ENCODE measurements around the gene WSCD2. TPM values are rescaled to one million over a fixed set of nuclear protein-coding genes. Genes with fewer than 3 reads are reported as not detected.

The WSCD2 gene
- total and polyA plus RNA-seq, 2 experiments from 2014 or later, result not detected

DNA sequence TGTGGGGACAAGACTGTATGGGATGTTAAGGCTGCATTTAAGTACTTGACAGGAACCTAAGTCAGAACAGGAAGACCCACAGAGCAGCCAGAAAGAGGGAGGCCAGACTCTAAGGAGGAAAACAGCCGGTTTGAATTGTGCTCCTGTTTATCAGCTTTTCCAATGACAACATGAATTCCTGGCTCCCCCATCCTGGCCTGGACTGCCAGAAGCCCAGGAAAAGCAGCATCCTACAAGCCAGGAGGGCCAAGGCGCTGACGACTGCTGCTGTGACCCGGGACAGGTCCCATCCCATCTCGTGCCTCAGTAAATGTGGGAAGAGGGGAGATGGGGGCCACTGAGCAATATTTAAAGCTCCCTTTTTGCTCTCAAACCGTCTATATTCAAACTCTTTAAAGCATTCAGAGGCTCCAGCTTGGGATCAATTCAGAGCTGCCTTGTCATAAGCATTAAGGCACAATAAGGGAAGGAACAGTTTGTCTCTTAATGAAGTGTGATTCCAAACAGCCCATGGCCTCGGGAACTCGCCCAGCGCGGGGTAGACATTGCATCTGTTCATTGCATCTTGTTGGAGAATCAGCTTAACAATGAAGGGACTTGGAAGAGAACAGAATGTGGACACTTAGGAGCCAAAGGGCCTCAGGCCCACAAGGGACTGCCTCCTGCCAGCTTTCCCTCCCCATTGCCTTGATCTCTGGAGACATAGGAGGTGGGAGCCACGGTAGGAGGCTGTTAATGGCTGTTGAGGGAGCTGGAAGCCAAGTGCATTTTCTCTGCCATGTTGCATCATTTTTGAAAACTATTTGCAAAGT, 160.5 kb downstream of the WSCD2 start:
- Histone ChIP-seq H4K20me1 (ENCODE audit: insufficient read depth) (no peaks in the 10 kb centered on the region), H3K36me3 (ENCODE audit: low read depth) (no peaks in the 10 kb centered on the region), H3K27ac (no peak overlapping the region), H3K9ac (no peak overlapping the region), H2AFZ (no peak overlapping the region), H3K4me3 (no peak overlapping the region), H3K4me2 (ENCODE audit: unreplicated experiment) (no peak overlapping the region), H3K9me2 (ENCODE audit: insufficient read depth) (no peaks in the 10 kb centered on the region), H3F3A (ENCODE audit: insufficient read depth) (no peaks in the 10 kb centered on the region), H3K4me1 (ENCODE audit: insufficient read depth) (no peaks in the 10 kb centered on the region), H3K27me3 (replicated peaks; ENCODE audit: insufficient read depth) (0 out of 2 replicates have a peak, but pooled peaks cover 11% of the 10 kb centered on the region), H3K9me3 (ENCODE audit: low read depth) (no peaks in the 10 kb centered on the region), H3K79me2 (ENCODE audit: insufficient read depth) (no peaks in the 10 kb centered on the region)
- in situ Hi-C loops (cut with MboI), result no loop called here
- DNase-seq, result no peak
- TF ChIP-seq EZH2 (IDR thresholded peaks at IDR 0.05; ENCODE audit: insufficient read depth, poor library complexity, severe bottlenecking), result no peak
- no peak for TF ChIP-seq EZH2phosphoT487 (IDR thresholded peaks at IDR 0.05; ENCODE audit: insufficient read depth, low read depth)
- 13 to 15% methylated on average over 11 of the region's 11 CpGs for WGBS, 2 experiments (ENCODE audit: low coverage in 1 of 2, low lambda C conversion rate in 2 of 2, missing lambda C conversion rate in 2 of 2)

DNA sequence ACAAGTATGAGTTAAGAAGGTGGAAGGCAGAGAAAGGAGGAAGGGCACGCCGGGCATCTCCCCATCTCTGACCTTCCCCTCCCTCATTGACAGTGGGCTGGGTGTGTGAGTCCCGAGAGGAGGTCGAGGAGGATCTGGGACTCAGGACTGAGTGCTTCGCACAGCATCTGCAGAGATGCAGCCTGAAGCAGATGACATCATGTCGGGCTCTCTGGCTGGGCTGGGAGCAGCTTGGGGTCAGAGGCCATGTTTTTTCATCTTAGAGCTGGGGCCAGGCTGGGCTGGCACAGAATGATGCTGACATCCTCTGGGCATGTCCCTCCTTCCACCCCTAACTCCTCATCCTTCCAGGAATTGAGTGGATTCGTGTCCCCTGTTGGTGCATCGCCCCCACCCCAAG, 166.6 kb downstream of the WSCD2 start:
- Histone ChIP-seq H3K9ac (no peak overlapping the region), H3K79me2 (ENCODE audit: insufficient read depth) (no peaks in the 10 kb centered on the region), H3K4me1 (ENCODE audit: insufficient read depth) (no peaks in the 10 kb centered on the region), H3K27ac (no peak overlapping the region), H3K27me3 (replicated peaks; ENCODE audit: insufficient read depth) (no peaks in the 10 kb centered on the region), H2AFZ (no peak overlapping the region), H3K9me3 (ENCODE audit: low read depth) (no peaks in the 10 kb centered on the region), H3K4me3 (no peak overlapping the region), H3K9me2 (ENCODE audit: insufficient read depth) (no peaks in the 10 kb centered on the region), H3F3A (ENCODE audit: insufficient read depth) (no peaks in the 10 kb centered on the region), H3K4me2 (ENCODE audit: unreplicated experiment) (no peak overlapping the region), H3K36me3 (ENCODE audit: low read depth) (no peaks in the 10 kb centered on the region), H4K20me1 (ENCODE audit: insufficient read depth) (no peaks in the 10 kb centered on the region)
- TF ChIP-seq EZH2 (IDR thresholded peaks at IDR 0.05; ENCODE audit: insufficient read depth, poor library complexity, severe bottlenecking) (no peak), EZH2phosphoT487 (IDR thresholded peaks at IDR 0.05; ENCODE audit: insufficient read depth, low read depth) (no peak)
- no peak for DNase-seq
- WGBS, 2 experiments (ENCODE audit: low coverage in 1 of 2, low lambda C conversion rate in 2 of 2, missing lambda C conversion rate in 2 of 2), result 68 to 72% methylated on average over 8 of the region's 8 CpGs
- in situ Hi-C loops (cut with MboI), result no loop called here

DNA sequence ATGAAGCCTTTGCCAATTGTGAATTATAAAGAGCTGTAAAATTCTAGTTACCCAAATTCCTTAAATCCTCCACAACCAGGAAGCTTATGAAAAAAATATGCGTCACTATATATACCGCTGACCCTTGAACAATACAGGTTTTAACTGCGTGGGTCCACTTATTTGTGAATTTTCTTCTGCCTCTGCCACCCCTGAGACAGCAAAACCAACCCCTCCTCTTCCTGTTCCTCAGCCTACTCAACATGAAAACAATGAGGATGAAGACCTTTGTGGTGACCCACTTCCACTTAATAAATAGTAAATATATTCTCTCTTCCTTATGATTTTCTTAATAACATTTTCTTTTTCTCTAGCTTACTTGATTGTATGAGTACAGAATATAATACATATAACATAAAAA, 167.9 kb downstream of the WSCD2 start:
- Histone ChIP-seq H4K20me1 (ENCODE audit: insufficient read depth) (no peaks in the 10 kb centered on the region), H3K79me2 (ENCODE audit: insufficient read depth) (no peaks in the 10 kb centered on the region), H2AFZ (no peak overlapping the region), H3K4me2 (ENCODE audit: unreplicated experiment) (no peak overlapping the region), H3K27me3 (replicated peaks; ENCODE audit: insufficient read depth) (no peaks in the 10 kb centered on the region), H3K27ac (no peak overlapping the region), H3K9ac (no peak overlapping the region), H3K36me3 (ENCODE audit: low read depth) (no peaks in the 10 kb centered on the region), H3K4me1 (ENCODE audit: insufficient read depth) (no peaks in the 10 kb centered on the region), H3K9me2 (ENCODE audit: insufficient read depth) (no peaks in the 10 kb centered on the region), H3K4me3 (no peak overlapping the region), H3K9me3 (ENCODE audit: low read depth) (no peaks in the 10 kb centered on the region), H3F3A (ENCODE audit: insufficient read depth) (no peaks in the 10 kb centered on the region)
- in situ Hi-C loops (cut with MboI), result no loop called here
- no peak for DNase-seq
- TF ChIP-seq EZH2phosphoT487 (IDR thresholded peaks at IDR 0.05; ENCODE audit: insufficient read depth, low read depth) (no peak), EZH2 (IDR thresholded peaks at IDR 0.05; ENCODE audit: insufficient read depth, poor library complexity, severe bottlenecking) (no peak)
- WGBS, 2 experiments (ENCODE audit: low coverage in 1 of 2, low lambda C conversion rate in 2 of 2, missing lambda C conversion rate in 2 of 2), result 81 to 95% methylated on average over 3 of the region's 3 CpGs

DNA sequence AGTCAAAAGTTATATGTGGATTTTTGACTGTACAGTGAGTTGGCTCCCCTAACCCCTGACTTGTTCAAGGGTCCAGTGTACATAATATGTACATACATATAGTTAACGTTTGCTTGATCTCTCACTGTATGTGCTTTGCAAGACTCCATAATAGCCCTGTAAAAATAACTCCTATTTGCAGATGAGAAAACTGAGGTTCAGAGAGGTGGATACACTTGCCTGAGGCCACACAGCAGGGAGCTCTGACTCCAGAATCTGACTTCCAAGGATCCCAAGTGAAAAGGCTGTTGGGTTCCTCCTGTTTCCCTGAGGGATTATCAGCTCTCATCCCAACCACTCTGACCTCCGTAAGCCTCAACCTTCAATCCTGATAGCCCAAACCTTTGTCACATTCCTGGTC, 168.3 kb downstream of the WSCD2 start:
- Histone ChIP-seq H3K79me2 (ENCODE audit: insufficient read depth) (no peaks in the 10 kb centered on the region), H3K4me2 (ENCODE audit: unreplicated experiment) (no peak overlapping the region), H3K9me3 (ENCODE audit: low read depth) (no peaks in the 10 kb centered on the region), H3K4me1 (ENCODE audit: insufficient read depth) (peaks cover 3% of the 10 kb centered on the region; the same call in 1 of the 2 replicates), H3F3A (ENCODE audit: insufficient read depth) (no peaks in the 10 kb centered on the region), H3K9me2 (ENCODE audit: insufficient read depth) (no peaks in the 10 kb centered on the region), H3K4me3 (no peak overlapping the region), H4K20me1 (ENCODE audit: insufficient read depth) (no peaks in the 10 kb centered on the region), H3K9ac (no peak overlapping the region), H2AFZ (no peak overlapping the region), H3K27me3 (replicated peaks; ENCODE audit: insufficient read depth) (no peaks in the 10 kb centered on the region), H3K36me3 (ENCODE audit: low read depth) (no peaks in the 10 kb centered on the region), H3K27ac (no peak overlapping the region)
- no peak for DNase-seq
- in situ Hi-C loops (cut with MboI), result no loop called here
- TF ChIP-seq EZH2 (IDR thresholded peaks at IDR 0.05; ENCODE audit: insufficient read depth, poor library complexity, severe bottlenecking) (no peak), EZH2phosphoT487 (IDR thresholded peaks at IDR 0.05; ENCODE audit: insufficient read depth, low read depth) (no peak)
- 62 to 77% methylated on average over 2 of the region's 2 CpGs for WGBS, 2 experiments (ENCODE audit: low coverage in 1 of 2, low lambda C conversion rate in 2 of 2, missing lambda C conversion rate in 2 of 2)
